ENCODE results near the gene CILP2.

CILP2 gene

GRCh38 chr19:19561946-19562664, 24.0 kb downstream of the CILP2 start:
- no peaks in the 10 kb centered on the region for H3K36me3 ChIP-seq (ENCODE audit: control insufficient read depth, insufficient read depth, low read length)
- no peaks in the 10 kb centered on the region for H3K27me3 ChIP-seq (ENCODE audit: control insufficient read depth, insufficient read depth, low read length)
- no peaks in the 10 kb centered on the region for H3K79me2 ChIP-seq
- H3K4me1 ChIP-seq: no peaks in the 10 kb centered on the region
- no peak for TF ChIP-seq CTCF (IDR thresholded peaks at IDR 0.05)
- H3K4me3 ChIP-seq (ENCODE audit: low read depth, low read length): no peak overlapping the region
- no peak overlapping the region for H2AFZ ChIP-seq
- no peak overlapping the region for H3K27ac ChIP-seq
- H3K9me3 ChIP-seq (ENCODE audit: control insufficient read depth, low read length): no peaks in the 10 kb centered on the region
- H3K4me2 ChIP-seq (ENCODE audit: low read length): no peak overlapping the region
- H3K9ac ChIP-seq: no peak overlapping the region

- no peaks in the 10 kb centered on the region for H3K27me3 ChIP-seq (ENCODE audit: control insufficient read depth, insufficient read depth, low read length)
- no peak overlapping the region for H3K4me2 ChIP-seq (ENCODE audit: low read length)
- H3K79me2 ChIP-seq: no peaks in the 10 kb centered on the region
- no peak overlapping the region for H2AFZ ChIP-seq
- no peaks in the 10 kb centered on the region for H3K9me3 ChIP-seq (ENCODE audit: control insufficient read depth, low read length)
- no peak overlapping the region for H3K27ac ChIP-seq
- H3K36me3 ChIP-seq (ENCODE audit: control insufficient read depth, insufficient read depth, low read length): no peaks in the 10 kb centered on the region
- H3K9ac ChIP-seq: no peak overlapping the region
- no peak for TF ChIP-seq CTCF (IDR thresholded peaks at IDR 0.05)
- H3K4me3 ChIP-seq (ENCODE audit: low read depth, low read length): no peak overlapping the region
- H3K4me1 ChIP-seq: no peaks in the 10 kb centered on the region
These were observed 24.7 kb downstream of the CILP2 start for GRCh38 chr19:19562665-19563347.

GRCh38 chr19:19563348-19563848, 25.3 kb downstream of the CILP2 start:
- H3K4me3 ChIP-seq (ENCODE audit: low read depth, low read length): no peak overlapping the region
- H3K9me3 ChIP-seq (ENCODE audit: control insufficient read depth, low read length): no peaks in the 10 kb centered on the region
- no peak overlapping the region for H3K9ac ChIP-seq
- no peaks in the 10 kb centered on the region for H3K27me3 ChIP-seq (ENCODE audit: control insufficient read depth, insufficient read depth, low read length)
- no peaks in the 10 kb centered on the region for H3K79me2 ChIP-seq
- H2AFZ ChIP-seq: no peak overlapping the region
- no peak for TF ChIP-seq CTCF (IDR thresholded peaks at IDR 0.05)
- no peaks in the 10 kb centered on the region for H3K4me1 ChIP-seq
- H3K4me2 ChIP-seq (ENCODE audit: low read length): no peak overlapping the region
- H3K27ac ChIP-seq: no peak overlapping the region
- no peaks in the 10 kb centered on the region for H3K36me3 ChIP-seq (ENCODE audit: control insufficient read depth, insufficient read depth, low read length)

- H3K4me3 ChIP-seq (ENCODE audit: low read depth, low read length): no peak overlapping the region
- no peaks in the 10 kb centered on the region for H3K9me3 ChIP-seq (ENCODE audit: control insufficient read depth, low read length)
- H3K4me2 ChIP-seq (ENCODE audit: low read length): no peak overlapping the region
- no peak overlapping the region for H3K27ac ChIP-seq
- TF ChIP-seq CTCF (IDR thresholded peaks at IDR 0.05): no peak
- H3K4me1 ChIP-seq: peaks cover 3% of the 10 kb centered on the region
- no peak overlapping the region for H2AFZ ChIP-seq
- no peaks in the 10 kb centered on the region for H3K79me2 ChIP-seq
- no peaks in the 10 kb centered on the region for H3K36me3 ChIP-seq (ENCODE audit: control insufficient read depth, insufficient read depth, low read length)
- no peak overlapping the region for H3K9ac ChIP-seq
- no peaks in the 10 kb centered on the region for H3K27me3 ChIP-seq (ENCODE audit: control insufficient read depth, insufficient read depth, low read length)
These were observed 28.2 kb downstream of the CILP2 start for GRCh38 chr19:19566306-19566705.

Data from parathyroid adenoma (tissue), 2 donors.